Measurements from ENCODE around the gene CABS1.

CABS1 gene
- total RNA-seq = 0 reads per million in 2 donors

GRCh38 chr4:70334681-70335080, at the start of gene CABS1:
Gene CABS1, plus strand, starts transcription at chr4:70334981. Its CDS starts 59 bp downstream, at chr4:70335040.
- no peak for DNase-seq

GRCh38 chr4:70288651-70289050, 46.1 kb upstream of the CABS1 start:
- DNase-seq = no peak

GRCh38 chr4:70291341-70291740, 43.4 kb upstream of the CABS1 start:
- DNase-seq = no peak

GRCh38 chr4:70297576-70297975, 37.2 kb upstream of the CABS1 start:
- peak in 1 of 5 experiments; percentile 4 for DNase-seq

GRCh38 chr4:70298051-70298450, 36.7 kb upstream of the CABS1 start:
- DNase-seq = no peak

- DNase-seq = peak in 1 of 5 experiments; percentile 9
Observed at GRCh38 chr4:70299643-70300042, 35.1 kb upstream of the CABS1 start.

- DNase-seq = no peak
Observed at GRCh38 chr4:70300215-70300614, 34.6 kb upstream of the CABS1 start.

- DNase-seq = no peak
Observed at GRCh38 chr4:70303090-70303489, 31.7 kb upstream of the CABS1 start.

- DNase-seq = no peak
Observed at GRCh38 chr4:70305601-70306000, 29.2 kb upstream of the CABS1 start.

GRCh38 chr4:70306076-70306475, 28.7 kb upstream of the CABS1 start:
- DNase-seq = no peak

GRCh38 chr4:70313736-70314135, 21.0 kb upstream of the CABS1 start:
- DNase-seq = no peak

- DNase-seq = no peak
Observed at GRCh38 chr4:70315928-70316327, 18.9 kb upstream of the CABS1 start.

GRCh38 chr4:70326052-70326451, 8.7 kb upstream of the CABS1 start:
- no peak for DNase-seq

- DNase-seq = no peak
Observed at GRCh38 chr4:70336043-70336442, 1.3 kb downstream of the CABS1 start.

- DNase-seq = no peak
Observed at GRCh38 chr4:70337886-70338420, 3.2 kb downstream of the CABS1 start.

GRCh38 chr4:70356185-70356584, 21.4 kb downstream of the CABS1 start:
- no peak for DNase-seq

- DNase-seq = no peak
Observed at GRCh38 chr4:70359115-70359661, 24.4 kb downstream of the CABS1 start.

- no peak for DNase-seq
Observed at GRCh38 chr4:70360460-70360859, 25.7 kb downstream of the CABS1 start, which contains the start of gene SMR3A. Gene SMR3A, plus strand, starts transcription at chr4:70360760. Its CDS starts 1,356 bp downstream, at chr4:70362116.

- no peak for DNase-seq
Observed at GRCh38 chr4:70364002-70364401, 29.2 kb downstream of the CABS1 start.

- no peak for DNase-seq
Observed at GRCh38 chr4:70365479-70365878, 30.7 kb downstream of the CABS1 start.

- no peak for DNase-seq
Observed at GRCh38 chr4:70367813-70368212, 33.0 kb downstream of the CABS1 start.

- DNase-seq = no peak
Observed at GRCh38 chr4:70371987-70372386, 37.2 kb downstream of the CABS1 start.

- DNase-seq = no peak
Observed at GRCh38 chr4:70372760-70373159, 38.0 kb downstream of the CABS1 start.

GRCh38 chr4:70380578-70380977, 45.8 kb downstream of the CABS1 start:
- no peak for DNase-seq

- DNase-seq = no peak
Observed at GRCh38 chr4:70382691-70383181, 48.0 kb downstream of the CABS1 start, which contains the start of gene SMR3B. Gene SMR3B, plus strand, starts transcription at chr4:70383131. Its CDS starts 1,380 bp downstream, at chr4:70384511.

Measured in T-helper 2 cell (primary cell).